ENCODE data around the gene DAND5.
A peak's percentile ranks its signal among the peaks of the same experiment; 100 is the strongest.

GRCh38 chr19:12930002-12930645 lies 39.3 kb upstream of the DAND5 start:
- TF ChIP-seq CTCF (IDR thresholded peaks at IDR 0.05; ENCODE audit: low read depth, low read length) (peak; percentile 39), POLR2A (IDR thresholded peaks at IDR 0.05; ENCODE audit: extremely low read depth, insufficient read length) (no peak), MYC (IDR thresholded peaks at IDR 0.05; ENCODE audit: low read depth, low read length) (peak; percentile 48; the same call in 1 of the 2 replicates)
